Hepatocyte (in vitro differentiated cells): ENCODE data around the gene TSHZ1. TPM values are rescaled to one million over a fixed set of nuclear protein-coding genes. Genes with fewer than 3 reads are reported as not detected.
"Not testable (repeated sequence)": the region's sequence is repeated elsewhere in the genome, so short reads cannot be mapped to it uniquely, and the experiment has no call there.

Source experiments
- DNase-seq: peaks from one replicate; pipeline ENCODE4 v3.0.0-alpha.2; 2016; ENCODE audit warnings: low spot score
- H2AFZ ChIP-seq: fragments of 200-600 bp; sonication (generic); 2 replicates; pipeline ENCODE4 v1.6.0; 2016; ENCODE audit warnings: antibody characterized with exemption, mild to moderate bottlenecking
- H3K27ac ChIP-seq: fragments of 200-600 bp; sonication (generic); 2 replicates; pipeline ENCODE4 v1.5.1; 2016; ENCODE audit warnings: mild to moderate bottlenecking
- H3K27me3 ChIP-seq: fragments of 200-600 bp; sonication (generic); 2 replicates; pipeline ENCODE4 v1.6.1; 2016
- H3K36me3 ChIP-seq: fragments of 200-600 bp; sonication (generic); replicated peaks from 2 replicates; pipeline ENCODE4 v1.5.1; 2016; ENCODE audit warnings: low read depth; ENCODE audit not compliant: insufficient read depth
- H3K4me1 ChIP-seq: fragments of 200-600 bp; sonication (generic); 2 replicates; pipeline ENCODE4 v1.5.1; 2016; ENCODE audit warnings: mild to moderate bottlenecking, moderate library complexity; ENCODE audit not compliant: insufficient read depth
- H3K4me2 ChIP-seq: fragments of 200-600 bp; sonication (generic); 2 replicates; pipeline ENCODE4 v1.6.0; 2016
- H3K4me3 ChIP-seq: fragments of 200-600 bp; sonication (generic); 2 replicates; pipeline ENCODE4 v1.5.1; 2016; ENCODE audit warnings: mild to moderate bottlenecking
- H3K79me2 ChIP-seq: fragments of 200-600 bp; sonication (generic); 2 replicates; pipeline ENCODE4 v1.6.0; 2017; ENCODE audit warnings: mild to moderate bottlenecking
- H3K9me2 ChIP-seq: fragments of 200-600 bp; sonication (generic); replicated peaks from 2 replicates; pipeline ENCODE4 v1.6.0; 2017; ENCODE audit warnings: mild to moderate bottlenecking; ENCODE audit not compliant: insufficient read depth
- H3K9me3 ChIP-seq: fragments of 200-600 bp; sonication (generic); 2 replicates; pipeline ENCODE4 v1.5.1; 2016; ENCODE audit warnings: low read depth, mild to moderate bottlenecking
- H4K20me1 ChIP-seq: fragments of 200-600 bp; sonication (generic); 2 replicates; pipeline ENCODE4 v1.6.0; 2016; ENCODE audit warnings: mild to moderate bottlenecking; ENCODE audit not compliant: insufficient read depth, poor library complexity, severe bottlenecking
- EZH2 ChIP-seq: fragments of 200-600 bp; sonication (generic); IDR thresholded peaks from 2 replicates; pipeline ENCODE4 v1.6.1; 2016; ENCODE audit warnings: antibody characterized with exemption, mild to moderate bottlenecking, borderline replicate concordance
- EZH2phosphoT487 ChIP-seq: fragments of 200-600 bp; sonication (generic); IDR thresholded peaks from one replicate; pipeline ENCODE4 v1.6.1; 2018; ENCODE audit warnings: antibody characterized with exemption, mild to moderate bottlenecking, low read depth, moderate library complexity; ENCODE audit not compliant: unreplicated experiment, severe bottlenecking
- whole genome bisulfite sequencing: methylation state at CpG from one replicate; pipeline ENCODE4 v1.1.6; 2016; ENCODE audit warnings: low lambda C conversion rate; ENCODE audit errors: missing lambda C conversion rate; 5-methylcytosine and 5-hydroxymethylcytosine counted together
- polyA plus RNA-seq: library from polyadenylated mRNA; unstranded; fragments of >200 nt; fragmentation: Nextera tagmentation; extraction: Ambion mirVana; gene quantifications from 2 replicates; pipeline ENCODE4 v1.2.1, GENCODE V29; 2016
- total RNA-seq: library from RNA; depleted of rRNA; stranded (reverse); fragments of >200 nt; gene quantifications from 2 replicates; pipeline ENCODE4 v1.2.3, GENCODE V29; 2014
- TF ChIP-seq, protein P1 (sequence below): fragments of 200-600 bp; sonication (generic); IDR thresholded peaks from 2 replicates; pipeline ENCODE4 v1.5.1; 2016; ENCODE audit warnings: antibody characterized with exemption, mild to moderate bottlenecking; ENCODE audit not compliant: poor library complexity

TSHZ1 gene
- total and polyA plus RNA-seq, 2 experiments from 2014 or later = 8.5 to 13.1 TPM

DNA sequence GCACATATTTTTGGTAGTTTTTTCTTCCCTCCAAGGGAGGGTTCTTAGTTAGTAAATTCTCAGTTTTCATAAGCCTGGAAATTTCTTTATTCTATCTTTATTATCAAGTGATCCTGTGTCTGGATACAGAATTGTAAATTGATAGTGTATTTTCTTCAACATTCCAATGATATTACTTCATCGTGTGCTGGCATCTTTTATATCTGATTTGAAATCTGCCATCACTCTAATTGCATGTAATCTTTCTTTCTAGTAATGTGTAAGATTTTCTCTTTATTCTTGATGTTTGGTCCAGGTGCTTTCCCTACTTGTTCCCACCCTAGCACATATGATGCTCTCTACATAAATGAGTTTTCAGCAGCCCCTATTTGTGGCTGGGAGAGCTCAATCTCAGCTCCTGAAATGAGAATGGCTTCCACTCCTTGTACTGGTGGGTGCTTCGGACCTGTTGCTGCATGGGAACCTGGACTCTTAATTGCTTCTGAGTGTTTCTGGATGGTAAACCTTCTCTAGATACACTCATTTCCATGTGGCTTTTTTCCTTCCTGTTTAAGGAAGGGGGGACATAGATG lies 114.2 kb downstream of the TSHZ1 start:
- WGBS = 94% methylated on average over 2 of the region's 2 CpGs
- H3K9me3 ChIP-seq = peaks cover 7% of the 10 kb centered on the region
- no peaks in the 10 kb centered on the region for H3K27me3 ChIP-seq
- DNase-seq = no peak
- H3K9me2 ChIP-seq = no peaks in the 10 kb centered on the region
- no peak overlapping the region for H3K27ac ChIP-seq
- TF ChIP-seq EZH2phosphoT487 = no peak
- TF ChIP-seq, protein P1, sequence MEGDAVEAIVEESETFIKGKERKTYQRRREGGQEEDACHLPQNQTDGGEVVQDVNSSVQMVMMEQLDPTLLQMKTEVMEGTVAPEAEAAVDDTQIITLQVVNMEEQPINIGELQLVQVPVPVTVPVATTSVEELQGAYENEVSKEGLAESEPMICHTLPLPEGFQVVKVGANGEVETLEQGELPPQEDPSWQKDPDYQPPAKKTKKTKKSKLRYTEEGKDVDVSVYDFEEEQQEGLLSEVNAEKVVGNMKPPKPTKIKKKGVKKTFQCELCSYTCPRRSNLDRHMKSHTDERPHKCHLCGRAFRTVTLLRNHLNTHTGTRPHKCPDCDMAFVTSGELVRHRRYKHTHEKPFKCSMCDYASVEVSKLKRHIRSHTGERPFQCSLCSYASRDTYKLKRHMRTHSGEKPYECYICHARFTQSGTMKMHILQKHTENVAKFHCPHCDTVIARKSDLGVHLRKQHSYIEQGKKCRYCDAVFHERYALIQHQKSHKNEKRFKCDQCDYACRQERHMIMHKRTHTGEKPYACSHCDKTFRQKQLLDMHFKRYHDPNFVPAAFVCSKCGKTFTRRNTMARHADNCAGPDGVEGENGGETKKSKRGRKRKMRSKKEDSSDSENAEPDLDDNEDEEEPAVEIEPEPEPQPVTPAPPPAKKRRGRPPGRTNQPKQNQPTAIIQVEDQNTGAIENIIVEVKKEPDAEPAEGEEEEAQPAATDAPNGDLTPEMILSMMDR = no peak
- TF ChIP-seq EZH2 = no peak
- H2AFZ ChIP-seq = no peak overlapping the region
- no peaks in the 10 kb centered on the region for H3K36me3 ChIP-seq
- no peaks in the 10 kb centered on the region for H4K20me1 ChIP-seq
- no peaks in the 10 kb centered on the region for H3K79me2 ChIP-seq
- H3K4me2 ChIP-seq = no peak overlapping the region
- no peak overlapping the region for H3K4me3 ChIP-seq
- H3K4me1 ChIP-seq = no peaks in the 10 kb centered on the region

- H2AFZ ChIP-seq, H4K20me1 ChIP-seq, H3K27me3 ChIP-seq, H3K9me2 ChIP-seq, H3K79me2 ChIP-seq, H3K4me1 ChIP-seq, H3K27ac ChIP-seq, DNase-seq, H3K4me2 ChIP-seq, H3K9me3 ChIP-seq, H3K4me3 ChIP-seq, H3K36me3 ChIP-seq: not testable (repeated sequence)
- 98% methylated on average over 2 of the region's 2 CpGs for whole genome bisulfite sequencing
These were observed 119.2 kb downstream of the TSHZ1 start for GRCh38 chr18:75329753-75330152.

GRCh38 chr18:75330308-75330707 lies 119.7 kb downstream of the TSHZ1 start:
- H3K9me3 ChIP-seq = peaks cover 7% of the 10 kb centered on the region
- no peaks in the 10 kb centered on the region for H3K4me1 ChIP-seq
- no peaks in the 10 kb centered on the region for H3K27me3 ChIP-seq
- H3K4me3 ChIP-seq = no peak overlapping the region
- WGBS = 92% methylated on average over 3 of the region's 3 CpGs
- H4K20me1 ChIP-seq = no peaks in the 10 kb centered on the region
- no peaks in the 10 kb centered on the region for H3K36me3 ChIP-seq
- H3K27ac ChIP-seq = no peak overlapping the region
- no peak overlapping the region for H3K4me2 ChIP-seq
- TF ChIP-seq, protein P1 = no peak
- no peak for TF ChIP-seq EZH2phosphoT487
- no peak for TF ChIP-seq EZH2
- DNase-seq = no peak
- no peaks in the 10 kb centered on the region for H3K79me2 ChIP-seq
- no peaks in the 10 kb centered on the region for H3K9me2 ChIP-seq
- H2AFZ ChIP-seq = no peak overlapping the region

DNA sequence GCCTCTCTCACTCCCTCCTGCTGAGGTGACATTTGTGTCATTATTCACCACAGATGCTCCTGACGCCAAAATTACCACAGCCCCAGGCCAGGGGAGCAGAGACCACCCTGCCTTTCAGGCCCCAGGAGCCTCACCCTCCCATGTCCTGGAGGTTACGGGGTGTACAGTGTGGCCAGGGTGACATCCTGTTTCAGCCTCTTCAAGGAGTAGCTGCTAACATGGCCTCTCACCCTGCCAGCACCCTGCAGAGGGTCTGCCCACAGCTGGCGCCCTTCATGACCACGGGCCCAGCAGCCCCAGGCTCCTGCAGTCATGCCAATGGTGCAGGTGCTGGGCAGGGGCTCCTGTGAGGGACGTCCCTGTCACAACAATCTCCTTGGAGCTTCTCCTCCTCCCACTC lies 124.3 kb downstream of the TSHZ1 start:
- Histone ChIP-seq H2AFZ (no peak overlapping the region), H3K4me3 (no peak overlapping the region), H3K9me2 (no peaks in the 10 kb centered on the region), H3K27me3 (no peaks in the 10 kb centered on the region), H3K79me2 (no peaks in the 10 kb centered on the region), H3K9me3 (no peaks in the 10 kb centered on the region), H3K4me2 (no peak overlapping the region), H3K4me1 (no peaks in the 10 kb centered on the region), H3K27ac (no peak overlapping the region), H4K20me1 (no peaks in the 10 kb centered on the region), H3K36me3 (no peaks in the 10 kb centered on the region)
- no peak for DNase-seq
- 93% methylated on average over 5 of the region's 5 CpGs for WGBS
- TF ChIP-seq EZH2 (no peak), EZH2phosphoT487 (no peak)
- TF ChIP-seq, protein P1 = no peak
